Stimulated activated CD8-positive, alpha-beta memory T cell treated with anti-CD3 and anti-CD28 coated beads, Interleukin-15, amount 100 ng/mL, for 24 hours (primary cell): ENCODE results near the gene MEIOSIN.
A peak's percentile ranks its signal among the peaks of the same experiment; 100 is the strongest.
"Not testable (repeated sequence)": the region's sequence is repeated elsewhere in the genome, so short reads cannot be mapped to it uniquely, and the experiment has no call there.

Source experiments
- DNase-seq: peaks from one replicate; pipeline ENCODE4 v3.0.0-alpha.2; 2020; ENCODE audit warnings: low read depth

The MEIOSIN gene

GRCh38 chr19:45720065-45720464 is 13.2 kb upstream of the MEIOSIN start:
- not testable (repeated sequence) for DNase-seq

GRCh38 chr19:45728683-45729082 is 4.6 kb upstream of the MEIOSIN start:
- not testable (repeated sequence) for DNase-seq

GRCh38 chr19:45729800-45730290 is 3.4 kb upstream of the MEIOSIN start:
- no peak for DNase-seq

GRCh38 chr19:45730368-45731288 is 2.6 kb upstream of the MEIOSIN start, which contains the start of gene FBXO46:
TSS of gene FBXO46 (minus strand) at chr19:45730896. CDS start at chr19:45713495, 17,401 bp downstream.
- DNase-seq = peak; percentile 64

DNA sequence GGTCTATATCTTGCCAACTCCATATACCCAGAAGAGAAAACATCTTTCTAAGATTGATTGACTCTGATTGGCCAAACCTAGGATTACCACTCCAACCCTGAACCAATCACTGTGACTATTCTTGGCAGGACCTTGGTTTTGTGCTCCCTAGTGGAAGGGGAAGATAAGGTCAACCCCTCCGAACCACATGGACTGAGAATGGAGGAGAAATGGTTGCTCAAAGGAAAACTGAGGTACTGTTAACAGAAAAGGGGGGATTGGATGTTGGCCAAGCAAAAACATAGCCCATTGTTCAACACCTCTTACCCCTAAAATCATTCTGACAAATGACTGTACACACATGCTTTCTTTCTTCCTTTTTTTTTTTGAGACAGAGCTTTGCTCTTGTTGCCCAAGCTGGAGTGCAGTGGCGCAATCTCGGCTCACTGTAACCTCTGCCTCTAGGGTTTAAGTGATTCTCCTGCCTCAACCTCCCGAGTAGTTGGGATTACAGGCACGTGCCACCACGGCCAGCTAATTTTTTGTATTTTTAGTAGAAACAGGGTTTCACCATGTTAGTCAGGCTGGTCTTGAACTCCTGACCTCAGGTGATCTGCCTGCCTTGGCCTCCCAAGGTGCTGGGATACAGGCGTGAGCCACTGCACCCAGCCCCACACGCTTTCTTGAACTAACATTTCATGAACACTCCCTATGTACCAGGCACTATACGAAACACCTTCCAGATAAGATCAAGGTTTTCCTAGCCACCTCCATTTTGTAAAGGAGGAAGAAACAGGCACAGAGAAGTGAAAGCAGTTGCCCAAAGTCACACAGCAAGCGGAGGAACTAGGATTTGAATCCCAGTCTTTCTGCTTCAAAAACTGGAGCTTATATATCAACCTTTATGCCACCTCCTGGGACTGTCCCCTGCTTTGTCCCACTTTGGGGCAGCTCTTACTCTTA is 6.5 kb downstream of the MEIOSIN start:
- DNase-seq = no peak

- DNase-seq = no peak
Measured at GRCh38 chr19:45742969-45743368, 9.7 kb downstream of the MEIOSIN start.

DNA sequence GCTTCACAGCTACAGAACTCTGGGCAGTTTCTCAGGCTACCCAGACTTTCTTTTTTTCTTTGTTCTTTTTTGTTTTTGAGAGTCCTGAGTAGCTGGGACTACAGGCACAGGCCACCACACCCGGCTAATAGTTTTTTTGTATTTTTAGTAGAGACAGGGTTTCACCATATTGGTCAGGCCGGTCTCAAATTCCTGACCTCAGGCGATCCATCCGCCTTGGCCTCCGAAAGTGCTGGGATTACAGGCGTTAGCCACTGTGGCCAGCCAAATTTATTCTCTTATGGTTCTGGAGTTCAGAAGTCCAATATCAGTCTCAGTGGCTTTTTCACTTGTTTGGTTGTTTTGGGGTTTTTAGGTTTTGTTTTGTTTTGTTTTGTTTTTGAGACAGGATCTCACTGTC is 12.4 kb downstream of the MEIOSIN start:
- no peak for DNase-seq

DNA sequence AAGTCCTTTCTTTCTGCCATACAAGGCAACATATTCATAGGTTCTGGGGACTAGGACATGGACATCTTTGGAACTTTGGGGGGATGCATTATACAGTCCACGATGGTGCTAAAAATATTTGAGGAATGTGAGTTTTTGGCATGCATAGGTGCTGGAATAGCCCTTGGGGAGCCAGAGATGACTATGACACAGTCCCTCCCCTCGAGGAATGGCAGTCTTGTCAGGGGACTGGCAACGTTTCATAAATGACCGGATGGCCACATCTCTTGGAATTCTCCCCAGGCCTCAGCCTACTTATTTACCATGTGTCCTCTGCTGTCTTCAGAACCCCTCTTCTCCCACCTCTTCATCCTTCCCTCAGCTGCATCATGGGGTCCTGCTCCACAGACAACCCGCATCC is 13.6 kb downstream of the MEIOSIN start:
- DNase-seq = no peak

- no peak for DNase-seq
Measured at GRCh38 chr19:45747513-45747912, 14.3 kb downstream of the MEIOSIN start.

DNA sequence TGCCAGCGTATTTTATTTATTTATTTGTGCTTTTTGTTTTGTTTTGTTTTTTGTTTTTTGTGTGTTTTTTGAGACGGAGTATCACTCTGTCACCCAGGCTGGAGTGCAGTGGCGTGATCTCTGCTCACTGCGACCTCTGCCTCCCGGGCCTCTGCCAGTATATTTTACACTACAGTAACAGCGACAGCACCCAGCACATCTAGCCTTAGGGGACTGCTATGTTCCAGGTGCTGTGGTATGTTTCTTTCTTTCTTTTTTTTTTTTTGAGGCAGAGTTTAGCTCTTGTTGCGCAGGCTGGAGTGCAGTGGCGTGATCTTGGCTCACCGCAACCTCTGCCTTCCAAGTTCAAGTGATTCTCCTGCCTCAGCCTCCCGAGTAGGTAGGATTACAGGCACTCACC is 18.2 kb downstream of the MEIOSIN start:
- DNase-seq = not testable (repeated sequence)

DNA sequence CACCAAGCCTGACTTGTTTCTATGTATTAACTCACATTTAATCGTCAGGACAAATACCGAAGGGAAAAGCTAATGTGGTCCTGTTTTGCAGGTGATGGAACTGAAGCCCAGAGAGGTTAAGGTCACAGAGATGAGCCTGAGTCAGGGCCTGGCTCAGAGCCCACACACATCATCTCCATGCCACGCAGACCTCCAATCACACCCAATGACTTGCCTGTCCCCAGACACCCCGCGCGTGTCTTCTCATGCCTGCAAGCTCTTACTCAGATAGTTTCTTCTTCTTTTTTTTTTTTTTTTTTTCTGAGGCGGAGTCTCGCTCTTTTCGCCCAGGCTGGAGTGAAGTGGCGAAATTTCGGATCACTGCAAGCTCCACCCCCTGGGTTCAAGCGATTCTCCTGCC is 19.4 kb downstream of the MEIOSIN start:
- DNase-seq = no peak

DNA sequence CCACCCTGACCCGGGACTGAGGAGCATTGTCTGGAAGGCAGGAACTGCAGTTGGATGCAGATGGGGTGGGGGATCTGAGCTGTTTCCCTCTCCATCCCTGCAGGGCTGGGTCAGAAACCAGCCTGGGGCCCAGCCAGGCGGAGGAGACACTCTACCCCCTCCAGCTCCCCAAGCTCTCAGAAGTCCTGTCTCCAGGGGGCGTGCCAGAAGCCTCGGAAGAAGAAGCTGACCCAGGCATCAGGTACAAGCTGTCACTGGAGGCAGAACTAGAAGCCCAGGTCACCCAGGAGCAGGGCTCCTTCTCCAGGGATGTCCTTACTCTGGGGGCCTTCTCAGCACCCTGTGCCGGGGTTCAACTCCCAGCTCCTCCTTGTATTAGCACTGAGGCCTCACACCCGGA is 20.3 kb downstream of the MEIOSIN start:
- DNase-seq = no peak

- no peak for DNase-seq
Measured at GRCh38 chr19:45754323-45754722, 21.1 kb downstream of the MEIOSIN start.

DNA sequence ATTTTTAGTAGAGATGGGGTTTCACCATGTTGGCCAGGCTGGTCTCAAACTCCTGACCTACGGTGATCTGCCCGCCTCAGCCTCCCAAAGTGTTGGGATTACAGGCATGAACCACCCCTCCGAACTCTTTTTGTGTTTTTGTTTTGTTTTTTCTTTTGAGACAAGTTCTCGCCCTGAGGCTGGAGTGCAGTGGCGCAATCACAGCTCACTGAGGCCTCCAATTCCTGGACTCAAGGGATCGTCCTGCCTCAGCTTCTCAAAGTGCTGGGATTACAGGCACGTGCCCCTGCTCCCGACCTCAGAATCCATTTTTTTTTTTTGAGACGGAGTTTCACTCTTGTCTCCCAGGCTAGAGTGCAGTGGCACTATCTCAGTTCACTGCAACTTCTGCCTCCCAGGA is 24.5 kb downstream of the MEIOSIN start:
- no peak for DNase-seq

GRCh38 chr19:45758921-45759320 is 25.7 kb downstream of the MEIOSIN start:
- no peak for DNase-seq

DNA sequence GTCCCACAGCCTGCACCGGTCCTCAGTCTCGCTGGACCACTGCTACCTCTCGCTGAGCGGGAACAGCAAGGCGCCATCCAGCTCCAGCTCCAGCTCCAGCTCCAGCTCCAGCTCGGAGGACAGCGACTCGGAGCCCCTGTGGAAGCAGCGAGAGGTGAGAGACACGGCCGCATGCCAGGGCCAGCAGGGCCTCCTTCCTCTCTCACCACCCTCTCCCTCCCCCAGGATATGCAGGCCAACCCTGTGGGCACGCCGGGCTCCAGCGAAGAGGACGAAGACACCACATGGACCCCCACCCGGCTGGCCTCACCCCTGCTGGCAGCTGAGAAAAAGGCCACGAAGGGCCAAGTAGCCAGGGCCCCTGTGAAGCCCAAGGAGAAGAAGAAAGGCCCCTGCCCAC is 28.5 kb downstream of the MEIOSIN start:
- no peak for DNase-seq

GRCh38 chr19:45762870-45763631 is 29.8 kb downstream of the MEIOSIN start:
- DNase-seq = no peak

GRCh38 chr19:45763691-45764294 is 30.6 kb downstream of the MEIOSIN start:
- DNase-seq = no peak

DNA sequence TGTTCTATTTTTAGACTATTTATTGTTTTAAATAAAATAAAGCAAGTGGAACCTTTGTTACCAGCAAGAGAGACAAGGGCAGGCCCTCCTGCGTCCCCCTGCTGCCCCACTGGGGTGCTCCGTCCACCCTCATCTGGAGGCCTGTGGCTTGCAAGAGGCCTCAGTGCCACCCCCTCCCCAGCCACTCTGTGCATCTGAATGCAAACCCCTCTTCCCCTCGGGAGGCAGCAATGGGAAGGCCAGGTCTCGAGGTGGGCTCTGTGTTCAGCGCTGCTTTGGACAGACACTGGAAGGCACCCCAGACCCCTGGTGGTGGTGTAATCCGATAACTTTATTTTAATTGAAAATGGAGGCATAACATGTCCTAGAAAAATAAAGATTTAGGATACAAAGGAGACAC is 31.2 kb downstream of the MEIOSIN start:
- no peak for DNase-seq

GRCh38 chr19:45764945-45765701 is 31.9 kb downstream of the MEIOSIN start:
- no peak for DNase-seq
